ENCODE data around the gene DLG2. TPM values are rescaled to one million over a fixed set of nuclear protein-coding genes. Genes with fewer than 3 reads are reported as not detected.

Gene DLG2
- total RNA-seq, 2 experiments from 2014 or later: 6.9 to 8.2 TPM

DNA sequence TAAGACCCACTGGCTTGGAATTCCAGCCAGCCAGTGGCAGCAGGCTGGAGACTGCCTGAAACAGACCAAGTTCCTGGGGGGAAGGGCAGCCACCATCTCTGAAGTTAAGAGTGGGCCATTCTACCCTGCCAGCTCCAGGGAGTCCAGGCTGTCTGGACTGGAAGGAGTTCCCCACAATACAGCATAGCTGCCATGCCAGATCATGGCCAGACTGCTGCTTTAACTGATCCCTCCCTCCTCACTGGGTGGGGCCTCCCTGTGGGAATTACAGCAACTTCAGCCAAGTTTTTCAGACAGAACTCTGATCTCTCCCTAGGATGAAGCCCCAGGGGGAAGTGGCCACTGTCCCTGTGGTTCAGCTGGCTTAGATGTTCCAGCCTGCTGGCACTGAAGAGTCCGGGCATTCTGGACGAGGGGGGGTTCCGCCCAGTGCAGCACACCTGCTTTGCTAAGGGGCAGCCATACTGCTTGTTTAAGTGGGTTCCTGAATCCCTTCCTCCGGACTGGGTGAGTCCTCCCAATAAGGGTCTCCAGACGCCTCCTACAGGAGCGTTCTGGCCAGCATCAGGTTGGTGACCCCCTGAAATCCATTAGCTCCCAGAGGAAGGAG is 455.4 kb downstream of the DLG2 start:
- no peaks in the 10 kb centered on the region for H3K36me3 ChIP-seq (ENCODE audit: insufficient read depth, low read length)
- H3K9me3 ChIP-seq (ENCODE audit: low read length): no peaks in the 10 kb centered on the region
- H3K4me1 ChIP-seq (ENCODE audit: insufficient read depth, low read length, poor library complexity, severe bottlenecking): no peaks in the 10 kb centered on the region
- POLR2A ChIA-PET: interaction anchor here (0.6 kb wide), 1 partner anchor 250 kb away, joined by 3 read pairs; no protein-coding TSS in a partner anchor
- H3K79me2 ChIP-seq (ENCODE audit: insufficient read depth, low read depth, low read length): no peaks in the 10 kb centered on the region
- CTCF ChIA-PET (ENCODE audit: unreplicated experiment): no interaction called here
- intact Hi-C loops (cut with micrococcal nuclease; ENCODE audit: unreplicated experiment): no loop called here
- H3K4me2 ChIP-seq (ENCODE audit: low read length): no peak overlapping the region
- no peak overlapping the region for H3K27ac ChIP-seq (ENCODE audit: low read depth, low read length, poor library complexity, severe bottlenecking)
- no peak for TF ChIP-seq EZH2phosphoT487 (IDR thresholded peaks at IDR 0.05; ENCODE audit: borderline replicate concordance, low read depth, low read length)
- TF ChIP-seq, protein P1, sequence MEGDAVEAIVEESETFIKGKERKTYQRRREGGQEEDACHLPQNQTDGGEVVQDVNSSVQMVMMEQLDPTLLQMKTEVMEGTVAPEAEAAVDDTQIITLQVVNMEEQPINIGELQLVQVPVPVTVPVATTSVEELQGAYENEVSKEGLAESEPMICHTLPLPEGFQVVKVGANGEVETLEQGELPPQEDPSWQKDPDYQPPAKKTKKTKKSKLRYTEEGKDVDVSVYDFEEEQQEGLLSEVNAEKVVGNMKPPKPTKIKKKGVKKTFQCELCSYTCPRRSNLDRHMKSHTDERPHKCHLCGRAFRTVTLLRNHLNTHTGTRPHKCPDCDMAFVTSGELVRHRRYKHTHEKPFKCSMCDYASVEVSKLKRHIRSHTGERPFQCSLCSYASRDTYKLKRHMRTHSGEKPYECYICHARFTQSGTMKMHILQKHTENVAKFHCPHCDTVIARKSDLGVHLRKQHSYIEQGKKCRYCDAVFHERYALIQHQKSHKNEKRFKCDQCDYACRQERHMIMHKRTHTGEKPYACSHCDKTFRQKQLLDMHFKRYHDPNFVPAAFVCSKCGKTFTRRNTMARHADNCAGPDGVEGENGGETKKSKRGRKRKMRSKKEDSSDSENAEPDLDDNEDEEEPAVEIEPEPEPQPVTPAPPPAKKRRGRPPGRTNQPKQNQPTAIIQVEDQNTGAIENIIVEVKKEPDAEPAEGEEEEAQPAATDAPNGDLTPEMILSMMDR (conservative IDR thresholded peaks at IDR 0.05; ENCODE audit: low read length): no peak
- no TSS peak for BruUV-seq (replicated peaks)
- H3K9me2 ChIP-seq (ENCODE audit: insufficient read depth, low read length): no peaks in the 10 kb centered on the region
- H4K20me1 ChIP-seq (ENCODE audit: insufficient read depth, low read length): no peaks in the 10 kb centered on the region
- DNase-seq (ENCODE audit: low spot score): no peak
- no peak overlapping the region for H3K4me3 ChIP-seq (ENCODE audit: low read depth, low read length, poor library complexity, severe bottlenecking)
- H2AFZ ChIP-seq (ENCODE audit: low read length): no peak overlapping the region

DNA sequence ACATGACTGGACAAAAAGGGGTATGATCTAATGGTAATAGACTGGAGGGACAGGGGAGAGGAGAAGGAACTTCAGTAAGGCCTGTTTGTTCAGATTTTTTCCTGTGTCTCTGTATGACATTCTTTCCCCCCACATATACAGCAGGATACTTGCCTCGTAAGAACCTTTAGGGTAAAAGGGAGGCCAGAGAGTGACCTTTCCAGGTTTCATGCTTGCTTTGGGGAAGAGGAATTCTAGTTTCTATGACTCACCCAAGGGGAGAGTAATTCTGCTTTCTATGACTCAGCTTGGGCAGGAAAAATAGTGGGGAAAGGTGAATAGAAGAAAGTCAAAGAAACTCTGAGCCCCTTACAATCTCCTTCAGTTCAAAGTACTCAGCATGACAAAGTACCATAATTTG is 457.0 kb downstream of the DLG2 start:
- no peak overlapping the region for H3K4me2 ChIP-seq (ENCODE audit: low read length)
- intact Hi-C loops (cut with micrococcal nuclease; ENCODE audit: unreplicated experiment): no loop called here
- H3K4me1 ChIP-seq (ENCODE audit: insufficient read depth, low read length, poor library complexity, severe bottlenecking): no peaks in the 10 kb centered on the region
- no peaks in the 10 kb centered on the region for H3K36me3 ChIP-seq (ENCODE audit: insufficient read depth, low read length)
- no peak overlapping the region for H2AFZ ChIP-seq (ENCODE audit: low read length)
- no peak for DNase-seq (ENCODE audit: low spot score)
- TF ChIP-seq, protein P1 (conservative IDR thresholded peaks at IDR 0.05; ENCODE audit: low read length): no peak
- TF ChIP-seq EZH2phosphoT487 (IDR thresholded peaks at IDR 0.05; ENCODE audit: borderline replicate concordance, low read depth, low read length): no peak
- POLR2A ChIA-PET: interaction anchor here (1.0 to 1.1 kb wide), 2 partner anchors 31 to 94 kb away, joined by 3 to 4 read pairs; no protein-coding TSS in a partner anchor
- no peaks in the 10 kb centered on the region for H3K9me3 ChIP-seq (ENCODE audit: low read length)
- CTCF ChIA-PET (ENCODE audit: unreplicated experiment): no interaction called here
- H3K9me2 ChIP-seq (ENCODE audit: insufficient read depth, low read length): no peaks in the 10 kb centered on the region
- H3K4me3 ChIP-seq (ENCODE audit: low read depth, low read length, poor library complexity, severe bottlenecking): no peak overlapping the region
- no peak overlapping the region for H3K27ac ChIP-seq (ENCODE audit: low read depth, low read length, poor library complexity, severe bottlenecking)
- H4K20me1 ChIP-seq (ENCODE audit: insufficient read depth, low read length): no peaks in the 10 kb centered on the region
- H3K79me2 ChIP-seq (ENCODE audit: insufficient read depth, low read depth, low read length): no peaks in the 10 kb centered on the region
- no TSS peak for BruUV-seq (replicated peaks)

DNA sequence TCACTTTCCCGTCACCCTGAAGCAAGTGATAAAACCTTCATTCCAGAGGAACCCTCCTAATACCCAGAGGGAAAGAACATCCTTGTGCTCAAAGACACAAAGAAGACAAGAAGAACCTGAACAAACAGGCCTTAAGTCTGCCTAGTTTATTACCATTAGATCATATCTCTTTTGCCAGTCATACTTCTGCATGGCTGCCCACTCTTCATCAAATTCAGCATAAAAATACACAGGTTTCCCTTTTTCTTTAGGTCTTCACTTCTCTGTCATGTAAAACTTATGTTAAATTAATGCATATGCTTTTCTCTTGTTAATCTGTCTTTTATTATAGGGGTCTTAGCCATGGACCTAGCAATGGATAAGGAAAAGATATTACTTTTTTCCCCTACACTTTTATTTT is 459.7 kb downstream of the DLG2 start:
- no peaks in the 10 kb centered on the region for H3K36me3 ChIP-seq (ENCODE audit: insufficient read depth, low read length)
- H2AFZ ChIP-seq (ENCODE audit: low read length): no peak overlapping the region
- H3K27ac ChIP-seq (ENCODE audit: low read depth, low read length, poor library complexity, severe bottlenecking): no peak overlapping the region
- H4K20me1 ChIP-seq (ENCODE audit: insufficient read depth, low read length): no peaks in the 10 kb centered on the region
- ChIA-PET POLR2A (no interaction called here), CTCF (ENCODE audit: unreplicated experiment) (no interaction called here)
- no peaks in the 10 kb centered on the region for H3K4me1 ChIP-seq (ENCODE audit: insufficient read depth, low read length, poor library complexity, severe bottlenecking)
- TF ChIP-seq, protein P1 (conservative IDR thresholded peaks at IDR 0.05; ENCODE audit: low read length): no peak
- TF ChIP-seq EZH2phosphoT487 (IDR thresholded peaks at IDR 0.05; ENCODE audit: borderline replicate concordance, low read depth, low read length): no peak
- no peaks in the 10 kb centered on the region for H3K9me3 ChIP-seq (ENCODE audit: low read length)
- DNase-seq (ENCODE audit: low spot score): no peak
- BruUV-seq (replicated peaks): no TSS peak
- no peaks in the 10 kb centered on the region for H3K79me2 ChIP-seq (ENCODE audit: insufficient read depth, low read depth, low read length)
- intact Hi-C loops (cut with micrococcal nuclease; ENCODE audit: unreplicated experiment): loop anchor here (5.0 kb wide), 1 partner anchor 385 kb away; no protein-coding TSS in a partner anchor
- H3K9me2 ChIP-seq (ENCODE audit: insufficient read depth, low read length): no peaks in the 10 kb centered on the region
- no peak overlapping the region for H3K4me3 ChIP-seq (ENCODE audit: low read depth, low read length, poor library complexity, severe bottlenecking)
- no peak overlapping the region for H3K4me2 ChIP-seq (ENCODE audit: low read length)
